Glutamatergic neuron (in vitro differentiated cells): ENCODE data around the gene PTPN13. TPM values are rescaled to one million over a fixed set of nuclear protein-coding genes. Genes with fewer than 3 reads are reported as not detected.

Experiments used
- DNase-seq: peaks from one replicate; pipeline ENCODE4 v3.0.0; 2022
- H3K27ac Mint-ChIP-seq: one replicate; pipeline ENCODE4 v1.8.0; 2020; ENCODE audit warnings: mild to moderate bottlenecking, mixed read lengths, inconsistent platforms; ENCODE audit not compliant: unreplicated experiment
- H3K27me3 Mint-ChIP-seq: one replicate; pipeline ENCODE4 v1.8.0; 2020; ENCODE audit warnings: mild to moderate bottlenecking, moderate library complexity, mixed read lengths, inconsistent platforms; ENCODE audit not compliant: unreplicated experiment
- H3K36me3 Mint-ChIP-seq: one replicate; pipeline ENCODE4 v1.8.0; 2020; ENCODE audit warnings: mild to moderate bottlenecking, mixed read lengths, inconsistent platforms; ENCODE audit not compliant: unreplicated experiment
- H3K4me1 Mint-ChIP-seq: one replicate; pipeline ENCODE4 v1.8.0; 2020; ENCODE audit warnings: mild to moderate bottlenecking, low read depth, mixed read lengths, inconsistent platforms; ENCODE audit not compliant: unreplicated experiment
- H3K4me3 Mint-ChIP-seq: one replicate; pipeline ENCODE4 v1.8.0; 2020; ENCODE audit warnings: mild to moderate bottlenecking, mixed read lengths, inconsistent platforms; ENCODE audit not compliant: unreplicated experiment
- H3K9me3 Mint-ChIP-seq: one replicate; pipeline ENCODE4 v1.8.0; 2020; ENCODE audit warnings: mild to moderate bottlenecking, moderate library complexity, mixed read lengths, inconsistent platforms; ENCODE audit not compliant: unreplicated experiment
- total RNA-seq: library from RNA; stranded (reverse); fragmentation: NEBNext Ultra II Directional; extraction: Animal tissue kit (Norgen Biotek cat#: 25700); gene quantifications from one replicate; pipeline ENCODE4 v1.2.1, GENCODE V29; 2021; ENCODE audit not compliant: unreplicated experiment
- TF ChIP-seq, protein P1 (sequence below): fragments of 200-600 bp; sonication (generic); IDR thresholded peaks from one replicate; pipeline ENCODE4 v1.5.0; 2021; ENCODE audit not compliant: partially characterized antibody, unreplicated experiment

Gene PTPN13
- total RNA-seq, 1 donor from 2014 or later = 44.1 TPM

DNA sequence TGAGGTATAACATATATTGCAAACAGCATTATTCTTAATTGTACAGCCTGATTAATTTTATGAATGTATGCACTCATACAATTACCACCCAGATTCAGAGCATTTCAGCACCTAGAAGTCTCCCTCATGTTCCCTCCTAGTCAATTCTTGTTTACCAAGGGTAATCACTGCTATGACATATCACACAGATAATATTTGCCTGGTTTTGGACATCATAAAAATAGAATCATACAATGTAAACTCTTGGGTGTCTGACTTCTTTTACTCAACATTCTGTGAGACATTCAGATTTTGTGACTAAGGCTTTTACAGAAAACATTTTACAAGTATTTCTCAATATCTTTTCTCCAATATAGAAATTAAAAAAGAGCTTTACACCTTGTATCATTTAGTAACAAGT is 66.9 kb downstream of the PTPN13 start:
- H3K9me3 Mint-ChIP-seq = peaks cover 8% of the 10 kb centered on the region
- no peak overlapping the region for H3K27ac Mint-ChIP-seq
- H3K4me1 Mint-ChIP-seq = no peaks in the 10 kb centered on the region
- H3K27me3 Mint-ChIP-seq = no peaks in the 10 kb centered on the region
- peaks cover 15% of the 10 kb centered on the region for H3K36me3 Mint-ChIP-seq
- TF ChIP-seq, protein P1, sequence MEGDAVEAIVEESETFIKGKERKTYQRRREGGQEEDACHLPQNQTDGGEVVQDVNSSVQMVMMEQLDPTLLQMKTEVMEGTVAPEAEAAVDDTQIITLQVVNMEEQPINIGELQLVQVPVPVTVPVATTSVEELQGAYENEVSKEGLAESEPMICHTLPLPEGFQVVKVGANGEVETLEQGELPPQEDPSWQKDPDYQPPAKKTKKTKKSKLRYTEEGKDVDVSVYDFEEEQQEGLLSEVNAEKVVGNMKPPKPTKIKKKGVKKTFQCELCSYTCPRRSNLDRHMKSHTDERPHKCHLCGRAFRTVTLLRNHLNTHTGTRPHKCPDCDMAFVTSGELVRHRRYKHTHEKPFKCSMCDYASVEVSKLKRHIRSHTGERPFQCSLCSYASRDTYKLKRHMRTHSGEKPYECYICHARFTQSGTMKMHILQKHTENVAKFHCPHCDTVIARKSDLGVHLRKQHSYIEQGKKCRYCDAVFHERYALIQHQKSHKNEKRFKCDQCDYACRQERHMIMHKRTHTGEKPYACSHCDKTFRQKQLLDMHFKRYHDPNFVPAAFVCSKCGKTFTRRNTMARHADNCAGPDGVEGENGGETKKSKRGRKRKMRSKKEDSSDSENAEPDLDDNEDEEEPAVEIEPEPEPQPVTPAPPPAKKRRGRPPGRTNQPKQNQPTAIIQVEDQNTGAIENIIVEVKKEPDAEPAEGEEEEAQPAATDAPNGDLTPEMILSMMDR = no peak
- no peak for DNase-seq
- H3K4me3 Mint-ChIP-seq = no peak overlapping the region

DNA sequence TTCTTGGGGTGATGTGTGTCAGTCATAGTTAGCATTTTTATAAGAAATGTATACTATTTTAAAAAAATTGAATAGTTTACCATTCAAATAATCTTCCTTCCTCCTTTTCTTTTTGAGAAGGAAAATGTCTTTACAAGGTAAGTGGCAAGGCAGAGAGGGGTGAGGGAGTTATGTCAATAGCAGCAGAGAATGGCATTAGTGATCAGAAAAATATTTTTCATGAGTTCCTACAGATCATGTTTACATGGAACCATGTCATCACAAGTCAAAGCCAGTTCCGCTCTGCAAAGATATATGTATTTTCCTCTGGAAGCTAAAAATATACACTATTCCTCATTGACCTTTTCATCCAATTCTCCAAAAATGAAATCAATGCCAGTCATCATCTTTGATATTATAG is 67.3 kb downstream of the PTPN13 start:
- Mint-ChIP-seq H3K4me1 (no peaks in the 10 kb centered on the region), H3K4me3 (no peak overlapping the region), H3K27me3 (no peaks in the 10 kb centered on the region), H3K27ac (no peak overlapping the region), H3K9me3 (peaks cover 8% of the 10 kb centered on the region), H3K36me3 (peaks cover 13% of the 10 kb centered on the region)
- TF ChIP-seq, protein P1 = no peak
- no peak for DNase-seq

DNA sequence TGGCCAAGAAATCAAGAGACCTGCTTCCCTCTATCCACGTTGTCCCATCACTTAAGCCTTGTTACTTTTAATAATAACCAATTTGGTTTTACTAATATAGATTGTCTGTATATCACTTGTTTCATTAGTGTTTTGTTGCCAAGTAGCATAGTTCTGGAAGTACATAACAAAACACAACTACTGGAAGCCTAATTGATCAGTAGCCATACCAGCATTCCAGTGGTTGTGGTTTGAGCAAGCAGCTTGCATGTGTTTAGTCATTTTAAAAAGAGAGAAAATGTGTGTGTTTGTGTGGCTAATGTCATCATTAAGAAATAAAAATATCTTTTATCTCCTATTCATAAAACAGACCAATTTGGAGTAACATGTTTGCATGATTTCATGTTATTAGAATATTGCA is 70.8 kb downstream of the PTPN13 start:
- Mint-ChIP-seq H3K4me3 (no peak overlapping the region), H3K9me3 (no peaks in the 10 kb centered on the region), H3K27me3 (no peaks in the 10 kb centered on the region), H3K27ac (no peak overlapping the region), H3K36me3 (no peaks in the 10 kb centered on the region), H3K4me1 (no peaks in the 10 kb centered on the region)
- TF ChIP-seq, protein P1 = no peak
- DNase-seq = no peak

DNA sequence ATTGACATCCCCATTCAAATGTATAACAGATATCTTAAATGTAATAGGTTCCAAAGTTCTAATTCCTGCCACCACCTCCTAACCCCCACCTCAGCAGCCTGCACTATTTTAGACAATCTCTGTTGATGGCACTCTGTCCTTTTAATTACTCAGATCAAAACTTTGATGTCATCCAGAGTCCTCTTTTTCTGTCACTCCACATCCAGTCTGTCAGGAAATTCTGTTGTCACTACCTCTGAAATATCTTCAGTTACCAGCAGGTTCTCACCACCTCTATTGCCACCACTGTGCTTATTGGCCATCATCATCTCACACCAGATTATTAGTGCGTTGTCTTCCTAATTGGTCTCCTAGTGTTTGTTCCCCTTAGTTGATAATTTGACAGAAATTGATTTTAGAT is 76.2 kb downstream of the PTPN13 start:
- H3K9me3 Mint-ChIP-seq = no peaks in the 10 kb centered on the region
- no peak for DNase-seq
- no peak overlapping the region for H3K27ac Mint-ChIP-seq
- H3K4me1 Mint-ChIP-seq = no peaks in the 10 kb centered on the region
- no peak overlapping the region for H3K4me3 Mint-ChIP-seq
- TF ChIP-seq, protein P1 = no peak
- no peaks in the 10 kb centered on the region for H3K27me3 Mint-ChIP-seq
- H3K36me3 Mint-ChIP-seq = no peaks in the 10 kb centered on the region

DNA sequence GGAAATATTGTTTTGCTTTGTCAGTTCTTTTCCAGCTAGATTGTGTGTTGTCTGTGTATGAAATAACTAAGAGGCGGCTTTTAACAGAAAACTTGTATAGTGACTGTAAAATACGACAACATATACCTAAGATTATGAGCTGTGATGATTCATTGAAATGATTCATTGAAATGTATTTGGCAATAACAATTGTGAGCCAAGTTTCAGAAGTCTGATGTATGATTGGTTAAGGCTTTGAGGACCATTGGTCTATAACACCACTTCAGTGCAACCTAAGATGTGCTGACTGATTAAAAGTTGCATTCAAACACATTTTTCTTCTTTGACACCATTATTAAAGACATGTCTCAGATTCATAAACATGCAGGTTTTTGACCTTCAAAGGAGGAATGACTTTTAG is 76.6 kb downstream of the PTPN13 start:
- no peaks in the 10 kb centered on the region for H3K36me3 Mint-ChIP-seq
- H3K4me3 Mint-ChIP-seq = no peak overlapping the region
- TF ChIP-seq, protein P1 = no peak
- H3K9me3 Mint-ChIP-seq = no peaks in the 10 kb centered on the region
- no peaks in the 10 kb centered on the region for H3K4me1 Mint-ChIP-seq
- H3K27me3 Mint-ChIP-seq = no peaks in the 10 kb centered on the region
- DNase-seq = no peak
- H3K27ac Mint-ChIP-seq = no peak overlapping the region
